GM23338 (cell line): ENCODE results near the gene FCHO2. TPM values are rescaled to one million over a fixed set of nuclear protein-coding genes. Genes with fewer than 3 reads are reported as not detected.
A peak's percentile ranks its signal among the peaks of the same experiment; 100 is the strongest.
"Not testable (repeated sequence)": the region's sequence is repeated elsewhere in the genome, so short reads cannot be mapped to it uniquely, and the experiment has no call there.

Source experiments
- ATAC-seq: fragments of 200-7000 bp; cut with Tn5 transposase; 3 replicates; pipeline ENCODE4 v1.9.1; 2020
- DNase-seq: peaks from one replicate; pipeline ENCODE4 v3.0.0-alpha.2; 2015; ENCODE audit warnings: low spot score
- H2AFZ ChIP-seq: fragments of 200-600 bp; sonication (generic); 2 replicates; pipeline ENCODE4 v1.8.0; 2016; ENCODE audit warnings: antibody characterized with exemption, mild to moderate bottlenecking, moderate library complexity
- H3F3A ChIP-seq: fragments of 200-600 bp; sonication (generic); replicated peaks from 2 replicates; pipeline ENCODE4 v1.8.0; 2017; ENCODE audit warnings: antibody characterized with exemption, mixed run types, low read depth
- H3K27ac ChIP-seq: fragments of 200-600 bp; sonication (generic); 2 replicates; pipeline ENCODE4 v1.6.1; 2016; ENCODE audit warnings: low read depth
- H3K27me3 ChIP-seq: fragments of 200-600 bp; sonication (generic); 2 replicates; pipeline ENCODE4 v1.8.0; 2016; ENCODE audit warnings: mild to moderate bottlenecking, mixed run types, moderate library complexity; ENCODE audit not compliant: insufficient read depth
- H3K36me3 ChIP-seq: fragments of 200-600 bp; sonication (generic); 2 replicates; pipeline ENCODE4 v1.8.0; 2016; ENCODE audit warnings: mild to moderate bottlenecking; ENCODE audit not compliant: insufficient read depth
- H3K4me1 ChIP-seq: fragments of 200-600 bp; sonication (generic); 2 replicates; pipeline ENCODE4 v1.8.0; 2016; ENCODE audit warnings: mild to moderate bottlenecking, moderate library complexity; ENCODE audit not compliant: insufficient read depth
- H3K4me2 ChIP-seq: fragments of 200-600 bp; sonication (generic); 2 replicates; pipeline ENCODE4 v1.7.1; 2017; ENCODE audit warnings: mixed run types
- H3K4me3 ChIP-seq: fragments of 200-600 bp; sonication (generic); 2 replicates; pipeline ENCODE4 v1.6.1; 2016; ENCODE audit warnings: mixed run types
- H3K79me2 ChIP-seq: fragments of 200-600 bp; sonication (generic); replicated peaks from 2 replicates; pipeline ENCODE4 v1.8.0; 2017; ENCODE audit warnings: mild to moderate bottlenecking; ENCODE audit not compliant: insufficient read depth
- H3K9me2 ChIP-seq: fragments of 200-600 bp; sonication (generic); 2 replicates; pipeline ENCODE4 v1.8.0; 2017; ENCODE audit not compliant: insufficient read depth
- H4K20me1 ChIP-seq: fragments of 200-600 bp; sonication (generic); replicated peaks from 2 replicates; pipeline ENCODE4 v1.8.0; 2017; ENCODE audit warnings: mild to moderate bottlenecking; ENCODE audit not compliant: insufficient read depth
- H3K27ac Mint-ChIP-seq: 2 replicates; pipeline ENCODE4 v1.8.0; 2020; ENCODE audit warnings: inconsistent platforms, mild to moderate bottlenecking, moderate library complexity, mixed read lengths
- H3K27me3 Mint-ChIP-seq: 3 replicates; pipeline ENCODE4 v1.8.0; 2022; ENCODE audit warnings: low read depth, mild to moderate bottlenecking, moderate library complexity, mixed read lengths, inconsistent platforms; ENCODE audit not compliant: insufficient read depth, poor library complexity
- H3K36me3 Mint-ChIP-seq: 3 replicates; pipeline ENCODE4 v1.8.0; 2021; ENCODE audit warnings: low read depth, mild to moderate bottlenecking, inconsistent platforms, moderate library complexity, mixed read lengths
- H3K4me1 Mint-ChIP-seq: 3 replicates; pipeline ENCODE4 v1.8.0; 2020; ENCODE audit warnings: mild to moderate bottlenecking, inconsistent platforms, mixed read lengths
- H3K4me3 Mint-ChIP-seq: 3 replicates; pipeline ENCODE4 v1.8.0; 2021; ENCODE audit warnings: moderate library complexity, mild to moderate bottlenecking, inconsistent platforms, mixed read lengths
- H3K9me3 Mint-ChIP-seq: 3 replicates; pipeline ENCODE4 v1.8.0; 2020; ENCODE audit warnings: moderate library complexity, mild to moderate bottlenecking, inconsistent platforms, mixed read lengths
- EZH2 ChIP-seq: fragments of 200-600 bp; sonication (generic); IDR thresholded peaks from one replicate; pipeline ENCODE4 v1.8.0; 2017; ENCODE audit warnings: antibody characterized with exemption, mild to moderate bottlenecking, low read depth; ENCODE audit not compliant: unreplicated experiment
- ZNF114 ChIP-seq: fragments of 250-450 bp; sonication (Bioruptor Pico); IDR thresholded peaks from 2 replicates; pipeline ENCODE4 v1.5.0; 2020; ENCODE audit warnings: mild to moderate bottlenecking, moderate library complexity
- ZNF331 ChIP-seq: fragments of 250-450 bp; sonication (Bioruptor Pico); IDR thresholded peaks from 2 replicates; pipeline ENCODE4 v1.5.0; 2020; ENCODE audit warnings: low read depth, mild to moderate bottlenecking, moderate library complexity
- polyA plus RNA-seq: library from polyadenylated mRNA; unstranded; fragments of >200 nt; fragmentation: Nextera tagmentation; extraction: Ambion mirVana; gene quantifications from 2 replicates; pipeline ENCODE4 v1.2.1, GENCODE V29; 2016
- total RNA-seq: library from RNA; depleted of rRNA; stranded (reverse); fragments of >200 nt; shearing (Covaris generic); gene quantifications from 2 replicates; pipeline ENCODE4 v1.2.3, GENCODE V29; 2014
- TF ChIP-seq, protein P1 (sequence below), 2 experiments: fragments of 200-600 bp in 1 of 2; sonication (generic) in 1 of 2; conservative IDR thresholded peaks; 2 replicates each; pipeline versions ENCODE4 v1.5.1 to v1.6.1; 2016 to 2017; ENCODE audit warnings: antibody characterized with exemption in 2 of 2, low read depth in 2 of 2, mild to moderate bottlenecking in 2 of 2, moderate library complexity in 1 of 2
- TF ChIP-seq, protein P2 (sequence below): IDR thresholded peaks from 2 replicates; pipeline ENCODE4 v1.6.1; 2016; ENCODE audit warnings: antibody characterized with exemption
- TF ChIP-seq, protein P3 (sequence below): fragments of 250-450 bp; sonication (Bioruptor Pico); IDR thresholded peaks from 2 replicates; pipeline ENCODE4 v1.5.0; 2020; ENCODE audit warnings: mild to moderate bottlenecking, moderate library complexity
- TF ChIP-seq, protein P4 (sequence below): IDR thresholded peaks from one replicate; pipeline ENCODE4 v1.6.1; 2018; ENCODE audit warnings: antibody characterized with exemption; ENCODE audit not compliant: unreplicated experiment

The FCHO2 gene
- total and polyA plus RNA-seq, 2 experiments from 2014 or later = 8.4 to 10.1 TPM

DNA sequence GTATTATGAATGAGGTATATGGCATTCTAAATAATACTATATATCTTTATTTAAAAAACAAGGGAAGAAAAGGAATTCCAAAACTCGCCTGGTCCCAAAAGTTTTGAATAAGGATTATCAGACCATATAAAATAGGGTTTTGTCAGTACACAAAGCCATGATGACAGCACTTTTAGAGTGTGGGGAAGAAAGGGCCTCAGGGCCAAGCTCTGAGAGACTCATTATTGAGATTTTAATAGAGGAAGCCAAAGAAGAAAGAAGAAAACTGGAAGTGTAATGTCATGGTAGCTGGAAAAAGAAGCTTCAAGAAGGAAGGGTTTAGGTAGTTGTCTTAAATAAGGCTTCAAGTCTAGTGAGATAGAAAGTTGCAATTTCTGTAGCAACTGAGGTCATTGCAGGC, 53.0 kb downstream of the FCHO2 start:
- Histone ChIP-seq H3K27me3 (no peaks in the 10 kb centered on the region), H3K4me1 (peaks cover 18% of the 10 kb centered on the region; the same call in 1 of the 2 replicates), H3K9me2 (no peaks in the 10 kb centered on the region), H2AFZ (no peak overlapping the region), H3F3A (no peaks in the 10 kb centered on the region), H3K27ac (no peak overlapping the region), H3K36me3 (no peaks in the 10 kb centered on the region), H3K4me2 (0 out of 2 replicates have a peak overlapping the region, but pooled peaks have one; percentile 5), H3K79me2 (no peaks in the 10 kb centered on the region), H4K20me1 (no peaks in the 10 kb centered on the region), H3K4me3 (no peak overlapping the region)
- Mint-ChIP-seq H3K36me3 (no peaks in the 10 kb centered on the region), H3K27me3 (no peaks in the 10 kb centered on the region), H3K9me3 (no peaks in the 10 kb centered on the region), H3K27ac (peak overlapping the region; percentile 74), H3K4me3 (no peak overlapping the region), H3K4me1 (peaks cover 16% of the 10 kb centered on the region)
- ATAC-seq (no peak), DNase-seq (no peak)
- TF ChIP-seq, protein P1, sequence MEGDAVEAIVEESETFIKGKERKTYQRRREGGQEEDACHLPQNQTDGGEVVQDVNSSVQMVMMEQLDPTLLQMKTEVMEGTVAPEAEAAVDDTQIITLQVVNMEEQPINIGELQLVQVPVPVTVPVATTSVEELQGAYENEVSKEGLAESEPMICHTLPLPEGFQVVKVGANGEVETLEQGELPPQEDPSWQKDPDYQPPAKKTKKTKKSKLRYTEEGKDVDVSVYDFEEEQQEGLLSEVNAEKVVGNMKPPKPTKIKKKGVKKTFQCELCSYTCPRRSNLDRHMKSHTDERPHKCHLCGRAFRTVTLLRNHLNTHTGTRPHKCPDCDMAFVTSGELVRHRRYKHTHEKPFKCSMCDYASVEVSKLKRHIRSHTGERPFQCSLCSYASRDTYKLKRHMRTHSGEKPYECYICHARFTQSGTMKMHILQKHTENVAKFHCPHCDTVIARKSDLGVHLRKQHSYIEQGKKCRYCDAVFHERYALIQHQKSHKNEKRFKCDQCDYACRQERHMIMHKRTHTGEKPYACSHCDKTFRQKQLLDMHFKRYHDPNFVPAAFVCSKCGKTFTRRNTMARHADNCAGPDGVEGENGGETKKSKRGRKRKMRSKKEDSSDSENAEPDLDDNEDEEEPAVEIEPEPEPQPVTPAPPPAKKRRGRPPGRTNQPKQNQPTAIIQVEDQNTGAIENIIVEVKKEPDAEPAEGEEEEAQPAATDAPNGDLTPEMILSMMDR (conservative IDR thresholded peaks at IDR 0.05; ENCODE audit: low read depth in 2 of 2) = no peak
- no peak for TF ChIP-seq ZNF114
- TF ChIP-seq ZNF331 (CRISPR knock-in tag) = no peak
- TF ChIP-seq EZH2 = no peak
- TF ChIP-seq, protein P2, sequence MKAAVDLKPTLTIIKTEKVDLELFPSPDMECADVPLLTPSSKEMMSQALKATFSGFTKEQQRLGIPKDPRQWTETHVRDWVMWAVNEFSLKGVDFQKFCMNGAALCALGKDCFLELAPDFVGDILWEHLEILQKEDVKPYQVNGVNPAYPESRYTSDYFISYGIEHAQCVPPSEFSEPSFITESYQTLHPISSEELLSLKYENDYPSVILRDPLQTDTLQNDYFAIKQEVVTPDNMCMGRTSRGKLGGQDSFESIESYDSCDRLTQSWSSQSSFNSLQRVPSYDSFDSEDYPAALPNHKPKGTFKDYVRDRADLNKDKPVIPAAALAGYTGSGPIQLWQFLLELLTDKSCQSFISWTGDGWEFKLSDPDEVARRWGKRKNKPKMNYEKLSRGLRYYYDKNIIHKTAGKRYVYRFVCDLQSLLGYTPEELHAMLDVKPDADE = no peak
- TF ChIP-seq, protein P3, sequence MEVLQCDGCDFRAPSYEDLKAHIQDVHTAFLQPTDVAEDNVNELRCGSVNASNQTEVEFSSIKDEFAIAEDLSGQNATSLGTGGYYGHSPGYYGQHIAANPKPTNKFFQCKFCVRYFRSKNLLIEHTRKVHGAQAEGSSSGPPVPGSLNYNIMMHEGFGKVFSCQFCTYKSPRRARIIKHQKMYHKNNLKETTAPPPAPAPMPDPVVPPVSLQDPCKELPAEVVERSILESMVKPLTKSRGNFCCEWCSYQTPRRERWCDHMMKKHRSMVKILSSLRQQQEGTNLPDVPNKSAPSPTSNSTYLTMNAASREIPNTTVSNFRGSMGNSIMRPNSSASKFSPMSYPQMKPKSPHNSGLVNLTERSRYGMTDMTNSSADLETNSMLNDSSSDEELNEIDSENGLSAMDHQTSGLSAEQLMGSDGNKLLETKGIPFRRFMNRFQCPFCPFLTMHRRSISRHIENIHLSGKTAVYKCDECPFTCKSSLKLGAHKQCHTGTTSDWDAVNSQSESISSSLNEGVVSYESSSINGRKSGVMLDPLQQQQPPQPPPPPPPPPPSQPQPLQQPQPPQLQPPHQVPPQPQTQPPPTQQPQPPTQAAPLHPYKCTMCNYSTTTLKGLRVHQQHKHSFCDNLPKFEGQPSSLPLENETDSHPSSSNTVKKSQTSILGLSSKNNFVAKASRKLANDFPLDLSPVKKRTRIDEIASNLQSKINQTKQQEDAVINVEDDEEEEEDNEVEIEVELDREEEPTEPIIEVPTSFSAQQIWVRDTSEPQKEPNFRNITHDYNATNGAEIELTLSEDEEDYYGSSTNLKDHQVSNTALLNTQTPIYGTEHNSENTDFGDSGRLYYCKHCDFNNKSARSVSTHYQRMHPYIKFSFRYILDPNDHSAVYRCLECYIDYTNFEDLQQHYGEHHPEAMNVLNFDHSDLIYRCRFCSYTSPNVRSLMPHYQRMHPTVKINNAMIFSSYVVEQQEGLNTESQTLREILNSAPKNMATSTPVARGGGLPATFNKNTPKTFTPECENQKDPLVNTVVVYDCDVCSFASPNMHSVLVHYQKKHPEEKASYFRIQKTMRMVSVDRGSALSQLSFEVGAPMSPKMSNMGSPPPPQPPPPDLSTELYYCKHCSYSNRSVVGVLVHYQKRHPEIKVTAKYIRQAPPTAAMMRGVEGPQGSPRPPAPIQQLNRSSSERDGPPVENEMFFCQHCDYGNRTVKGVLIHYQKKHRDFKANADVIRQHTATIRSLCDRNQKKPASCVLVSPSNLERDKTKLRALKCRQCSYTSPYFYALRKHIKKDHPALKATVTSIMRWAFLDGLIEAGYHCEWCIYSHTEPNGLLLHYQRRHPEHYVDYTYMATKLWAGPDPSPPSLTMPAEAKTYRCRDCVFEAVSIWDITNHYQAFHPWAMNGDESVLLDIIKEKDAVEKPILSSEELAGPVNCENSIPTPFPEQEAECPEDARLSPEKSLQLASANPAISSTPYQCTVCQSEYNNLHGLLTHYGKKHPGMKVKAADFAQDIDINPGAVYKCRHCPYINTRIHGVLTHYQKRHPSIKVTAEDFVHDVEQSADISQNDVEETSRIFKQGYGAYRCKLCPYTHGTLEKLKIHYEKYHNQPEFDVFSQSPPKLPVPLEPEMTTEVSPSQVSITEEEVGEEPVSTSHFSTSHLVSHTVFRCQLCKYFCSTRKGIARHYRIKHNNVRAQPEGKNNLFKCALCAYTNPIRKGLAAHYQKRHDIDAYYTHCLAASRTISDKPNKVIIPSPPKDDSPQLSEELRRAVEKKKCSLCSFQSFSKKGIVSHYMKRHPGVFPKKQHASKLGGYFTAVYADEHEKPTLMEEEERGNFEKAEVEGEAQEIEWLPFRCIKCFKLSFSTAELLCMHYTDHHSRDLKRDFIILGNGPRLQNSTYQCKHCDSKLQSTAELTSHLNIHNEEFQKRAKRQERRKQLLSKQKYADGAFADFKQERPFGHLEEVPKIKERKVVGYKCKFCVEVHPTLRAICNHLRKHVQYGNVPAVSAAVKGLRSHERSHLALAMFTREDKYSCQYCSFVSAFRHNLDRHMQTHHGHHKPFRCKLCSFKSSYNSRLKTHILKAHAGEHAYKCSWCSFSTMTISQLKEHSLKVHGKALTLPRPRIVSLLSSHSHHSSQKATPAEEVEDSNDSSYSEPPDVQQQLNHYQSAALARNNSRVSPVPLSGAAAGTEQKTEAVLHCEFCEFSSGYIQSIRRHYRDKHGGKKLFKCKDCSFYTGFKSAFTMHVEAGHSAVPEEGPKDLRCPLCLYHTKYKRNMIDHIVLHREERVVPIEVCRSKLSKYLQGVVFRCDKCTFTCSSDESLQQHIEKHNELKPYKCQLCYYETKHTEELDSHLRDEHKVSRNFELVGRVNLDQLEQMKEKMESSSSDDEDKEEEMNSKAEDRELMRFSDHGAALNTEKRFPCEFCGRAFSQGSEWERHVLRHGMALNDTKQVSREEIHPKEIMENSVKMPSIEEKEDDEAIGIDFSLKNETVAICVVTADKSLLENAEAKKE (CRISPR knock-in tag) = no peak
- TF ChIP-seq, protein P4, sequence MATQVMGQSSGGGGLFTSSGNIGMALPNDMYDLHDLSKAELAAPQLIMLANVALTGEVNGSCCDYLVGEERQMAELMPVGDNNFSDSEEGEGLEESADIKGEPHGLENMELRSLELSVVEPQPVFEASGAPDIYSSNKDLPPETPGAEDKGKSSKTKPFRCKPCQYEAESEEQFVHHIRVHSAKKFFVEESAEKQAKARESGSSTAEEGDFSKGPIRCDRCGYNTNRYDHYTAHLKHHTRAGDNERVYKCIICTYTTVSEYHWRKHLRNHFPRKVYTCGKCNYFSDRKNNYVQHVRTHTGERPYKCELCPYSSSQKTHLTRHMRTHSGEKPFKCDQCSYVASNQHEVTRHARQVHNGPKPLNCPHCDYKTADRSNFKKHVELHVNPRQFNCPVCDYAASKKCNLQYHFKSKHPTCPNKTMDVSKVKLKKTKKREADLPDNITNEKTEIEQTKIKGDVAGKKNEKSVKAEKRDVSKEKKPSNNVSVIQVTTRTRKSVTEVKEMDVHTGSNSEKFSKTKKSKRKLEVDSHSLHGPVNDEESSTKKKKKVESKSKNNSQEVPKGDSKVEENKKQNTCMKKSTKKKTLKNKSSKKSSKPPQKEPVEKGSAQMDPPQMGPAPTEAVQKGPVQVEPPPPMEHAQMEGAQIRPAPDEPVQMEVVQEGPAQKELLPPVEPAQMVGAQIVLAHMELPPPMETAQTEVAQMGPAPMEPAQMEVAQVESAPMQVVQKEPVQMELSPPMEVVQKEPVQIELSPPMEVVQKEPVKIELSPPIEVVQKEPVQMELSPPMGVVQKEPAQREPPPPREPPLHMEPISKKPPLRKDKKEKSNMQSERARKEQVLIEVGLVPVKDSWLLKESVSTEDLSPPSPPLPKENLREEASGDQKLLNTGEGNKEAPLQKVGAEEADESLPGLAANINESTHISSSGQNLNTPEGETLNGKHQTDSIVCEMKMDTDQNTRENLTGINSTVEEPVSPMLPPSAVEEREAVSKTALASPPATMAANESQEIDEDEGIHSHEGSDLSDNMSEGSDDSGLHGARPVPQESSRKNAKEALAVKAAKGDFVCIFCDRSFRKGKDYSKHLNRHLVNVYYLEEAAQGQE = no peak

DNA sequence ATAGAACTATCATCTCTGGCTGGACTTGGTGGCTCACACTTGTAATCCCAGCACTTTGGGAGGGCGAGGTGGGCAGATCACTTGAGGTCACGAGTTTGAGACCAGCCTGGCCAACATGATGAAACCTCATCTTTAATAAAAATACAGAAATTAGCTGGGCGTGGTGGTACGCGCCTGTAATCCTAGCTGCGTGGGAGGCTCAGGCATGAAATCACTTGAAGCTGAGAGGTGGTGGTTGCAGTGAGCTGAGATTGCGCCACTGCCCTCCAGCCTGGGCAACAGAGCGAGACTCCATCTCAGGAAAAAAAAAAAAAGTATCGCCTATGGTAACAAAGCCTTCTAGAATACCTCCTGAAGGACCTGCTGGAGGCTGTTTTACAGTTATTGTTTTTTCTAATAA, 55.8 kb downstream of the FCHO2 start:
- H3K27ac Mint-ChIP-seq, H3K36me3 ChIP-seq, H3K4me2 ChIP-seq, H3K27ac ChIP-seq, H3K4me1 Mint-ChIP-seq, H3K27me3 Mint-ChIP-seq, H3K9me2 ChIP-seq, H3K9me3 Mint-ChIP-seq, H3K4me1 ChIP-seq, H3K4me3 ChIP-seq, H2AFZ ChIP-seq, H3K79me2 ChIP-seq, H3K36me3 Mint-ChIP-seq, ATAC-seq, DNase-seq, H3K4me3 Mint-ChIP-seq, H3K27me3 ChIP-seq, H3F3A ChIP-seq, H4K20me1 ChIP-seq: not testable (repeated sequence)
